PC-3 (cell line): ENCODE results near the gene ELMO3. TPM values are rescaled to one million over a fixed set of nuclear protein-coding genes. Genes with fewer than 3 reads are reported as not detected.

Experiments used
- ATAC-seq: fragments of 200-7000 bp; cut with Tn5 transposase; 2 replicates; pipeline ENCODE4 v1.9.1; 2020; ENCODE audit warnings: mild to moderate bottlenecking, moderate library complexity
- BruUV-seq: library from RNA; stranded (reverse); fragments of 400-500 nt; replicated peaks from 2 replicates; lab custom pipeline; 2021; lab: Mats Ljungman, UMichigan
- CTCF ChIA-PET: fragments of 300-600 bp; sonication (Branson Sonifier 250); formaldehyde crosslinking; loops from one replicate; lab custom pipeline; 2022; ENCODE audit warnings: antibody characterized with exemption; lab: Charles Lee
- POLR2A ChIA-PET: fragments of 300-600 bp; sonication (Branson Sonifier 250); formaldehyde crosslinking; loops from one replicate; lab custom pipeline; 2022; ENCODE audit warnings: antibody characterized with exemption; ENCODE audit not compliant: unreplicated experiment; lab: Charles Lee
- DNase-seq: peaks from one replicate; pipeline ENCODE4 v3.0.0-alpha.2; 2015
- H2AFZ ChIP-seq: fragments of 300-600 bp; sonication (generic); 2 replicates; pipeline ENCODE4 v1.6.0; 2016; ENCODE audit warnings: antibody characterized with exemption, low read length
- H3F3A ChIP-seq: fragments of 300-600 bp; sonication (generic); one replicate; pipeline ENCODE4 v1.6.0; 2017; ENCODE audit warnings: antibody characterized with exemption, low read length, control low read depth, mild to moderate bottlenecking; ENCODE audit not compliant: unreplicated experiment
- H3K27ac ChIP-seq: fragments of 300-600 bp; sonication (generic); 2 replicates; pipeline ENCODE4 v1.5.1; 2016; ENCODE audit warnings: mild to moderate bottlenecking, low read length
- H3K27me3 ChIP-seq: fragments of 300-600 bp; sonication (generic); 2 replicates; pipeline ENCODE4 v1.6.1; 2016; ENCODE audit warnings: low read length, mixed read lengths
- H3K36me3 ChIP-seq: fragments of 300-600 bp; sonication (generic); 2 replicates; pipeline ENCODE4 v1.6.1; 2016; ENCODE audit warnings: low read depth, mixed run types, low read length, mixed read lengths
- H3K4me1 ChIP-seq: fragments of 300-600 bp; sonication (generic); 2 replicates; pipeline ENCODE4 v1.5.1; 2016; ENCODE audit warnings: low read length; ENCODE audit not compliant: insufficient read depth
- H3K4me2 ChIP-seq: fragments of 300-600 bp; sonication (generic); 2 replicates; pipeline ENCODE4 v1.6.0; 2016; ENCODE audit warnings: low read length
- H3K4me3 ChIP-seq: fragments of 300-600 bp; sonication (generic); 2 replicates; pipeline ENCODE4 v1.5.1; 2016; ENCODE audit warnings: mild to moderate bottlenecking, low read length, mixed read lengths
- H3K79me2 ChIP-seq: fragments of 300-600 bp; sonication (generic); 2 replicates; pipeline ENCODE4 v1.6.1; 2017; ENCODE audit warnings: low read length, mixed read lengths
- H3K9ac ChIP-seq: fragments of 300-600 bp; sonication (generic); 2 replicates; pipeline ENCODE4 v1.6.0; 2016; ENCODE audit warnings: mild to moderate bottlenecking, low read length
- H3K9me2 ChIP-seq: fragments of 300-600 bp; sonication (generic); replicated peaks from 2 replicates; pipeline ENCODE4 v1.6.1; 2016; ENCODE audit warnings: mixed run types, low read length, mixed read lengths
- H3K9me3 ChIP-seq: fragments of 300-600 bp; sonication (generic); 2 replicates; pipeline ENCODE4 v1.6.1; 2016; ENCODE audit warnings: low read length, mixed read lengths
- H4K20me1 ChIP-seq: fragments of 300-600 bp; sonication (generic); 2 replicates; pipeline ENCODE4 v1.6.1; 2016; ENCODE audit warnings: low read length, mixed read lengths
- CTCF ChIP-seq: fragments of 300-600 bp; sonication (generic); conservative IDR thresholded peaks from 2 replicates; pipeline ENCODE4 v1.5.1; 2017; ENCODE audit warnings: antibody characterized with exemption, low read depth, mild to moderate bottlenecking, low read length
- EZH2 ChIP-seq: fragments of 300-600 bp; sonication (generic); IDR thresholded peaks from one replicate; pipeline ENCODE4 v1.6.1; 2017; ENCODE audit warnings: antibody characterized with exemption, mild to moderate bottlenecking, low read length; ENCODE audit not compliant: unreplicated experiment
- EZH2phosphoT487 ChIP-seq: fragments of 300-600 bp; sonication (generic); IDR thresholded peaks from 2 replicates; pipeline ENCODE4 v1.6.1; 2018; ENCODE audit warnings: mild to moderate bottlenecking, antibody characterized with exemption, low read length, borderline replicate concordance
- intact Hi-C: fragments of 100-400 bp; cut with micrococcal nuclease; formaldehyde crosslinking; loops from 2 replicates; pipeline ENCODE4 v1.9.0; 2023
- total RNA-seq: library from RNA; depleted of rRNA; stranded (reverse); fragments of >200 nt; gene quantifications from 2 replicates; pipeline ENCODE4 v1.2.3, GENCODE V29; 2014

ELMO3 gene
- total RNA-seq, 1 experiment from 2014 or later: 2.2 TPM

GRCh38 chr16:67187175-67187890, 11.6 kb upstream of the ELMO3 start:
- Histone ChIP-seq H3K9me2 (no peaks in the 10 kb centered on the region), H3F3A (no peaks in the 10 kb centered on the region), H3K27ac (no peak overlapping the region), H3K9me3 (no peaks in the 10 kb centered on the region), H3K79me2 (peaks cover 14% of the 10 kb centered on the region), H3K4me3 (no peak overlapping the region), H3K4me2 (no peak overlapping the region), H3K9ac (no peak overlapping the region), H2AFZ (no peak overlapping the region), H3K27me3 (no peaks in the 10 kb centered on the region), H3K36me3 (no peaks in the 10 kb centered on the region), H3K4me1 (peaks cover 29% of the 10 kb centered on the region), H4K20me1 (no peaks in the 10 kb centered on the region)
- no peak for DNase-seq
- ChIA-PET CTCF (no interaction called here), POLR2A (no interaction called here)
- no peak for TF ChIP-seq EZH2phosphoT487
- TF ChIP-seq EZH2: no peak
- no peak for TF ChIP-seq CTCF
- BruUV-seq: no TSS peak
- ATAC-seq: no peak
- intact Hi-C loops: no loop called here

GRCh38 chr16:67188323-67188722, 10.6 kb upstream of the ELMO3 start:
- CTCF ChIA-PET: no interaction called here
- POLR2A ChIA-PET: no interaction called here
- no peak for TF ChIP-seq EZH2
- no peak for TF ChIP-seq CTCF
- no peak for TF ChIP-seq EZH2phosphoT487

GRCh38 chr16:67188798-67189197, 10.1 kb upstream of the ELMO3 start:
- POLR2A ChIA-PET: no interaction called here
- no TSS peak for BruUV-seq
- Histone ChIP-seq H4K20me1 (no peaks in the 10 kb centered on the region; the same call in 1 of the 2 replicates), H3K36me3 (peaks cover under 1% of the 10 kb centered on the region; the same call in 1 of the 2 replicates), H3F3A (no peaks in the 10 kb centered on the region), H3K4me3 (no peak overlapping the region), H3K9me3 (no peaks in the 10 kb centered on the region), H3K27ac (no peak overlapping the region), H3K4me1 (peaks cover 30% of the 10 kb centered on the region), H3K79me2 (peaks cover 18% of the 10 kb centered on the region), H3K27me3 (no peaks in the 10 kb centered on the region), H3K9ac (no peak overlapping the region), H3K4me2 (no peak overlapping the region), H3K9me2 (no peaks in the 10 kb centered on the region), H2AFZ (no peak overlapping the region)
- ATAC-seq: no peak
- CTCF ChIA-PET: no interaction called here
- TF ChIP-seq CTCF: no peak
- TF ChIP-seq EZH2: no peak
- TF ChIP-seq EZH2phosphoT487: no peak
- DNase-seq: no peak
- intact Hi-C loops: no loop called here

More at GRCh38 chr16:67188323-67188722, 10.6 kb upstream of the ELMO3 start:
- no peaks in the 10 kb centered on the region; the same call in 1 of the 2 replicates for H4K20me1 ChIP-seq
- no peak overlapping the region for H2AFZ ChIP-seq
- no peaks in the 10 kb centered on the region for H3K36me3 ChIP-seq
- H3K9ac ChIP-seq: no peak overlapping the region
- no peak overlapping the region for H3K27ac ChIP-seq
- DNase-seq (no peak), ATAC-seq (no peak)
- no peaks in the 10 kb centered on the region for H3K9me2 ChIP-seq
- H3K27me3 ChIP-seq: no peaks in the 10 kb centered on the region
- no TSS peak for BruUV-seq
- H3K9me3 ChIP-seq: no peaks in the 10 kb centered on the region
- peaks cover 14% of the 10 kb centered on the region for H3K79me2 ChIP-seq
- H3K4me2 ChIP-seq: no peak overlapping the region
- H3K4me3 ChIP-seq: no peak overlapping the region
- intact Hi-C loops: no loop called here
- peaks cover 26% of the 10 kb centered on the region for H3K4me1 ChIP-seq
- no peaks in the 10 kb centered on the region for H3F3A ChIP-seq
